ENCODE results near the gene MICAL3.

Gene MICAL3

DNA sequence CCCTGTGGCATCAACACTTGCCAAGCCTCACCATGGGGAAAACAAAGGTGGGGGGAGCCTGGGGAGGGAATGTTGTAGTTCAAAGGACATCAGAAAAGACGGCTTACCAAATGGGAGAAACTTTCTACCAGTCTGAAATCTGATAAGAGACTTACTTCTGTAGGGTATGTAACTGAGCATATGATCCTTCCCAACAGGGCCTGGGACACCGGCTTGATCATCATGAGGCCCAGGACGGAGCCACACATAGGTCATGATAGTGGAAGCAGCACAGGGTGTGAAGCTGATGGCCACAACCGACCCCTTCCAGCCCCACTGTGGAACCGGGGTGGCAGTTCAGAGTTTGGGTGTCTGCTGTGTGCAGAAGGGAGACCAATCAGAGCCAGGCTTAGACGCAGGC, 51.1 kb downstream of the MICAL3 start:
- DNase-seq (ENCODE audit: low spot score): no peak

- no peak for DNase-seq (ENCODE audit: low spot score)
These were observed 51.8 kb downstream of the MICAL3 start for GRCh38 chr22:17972385-17973191.

DNA sequence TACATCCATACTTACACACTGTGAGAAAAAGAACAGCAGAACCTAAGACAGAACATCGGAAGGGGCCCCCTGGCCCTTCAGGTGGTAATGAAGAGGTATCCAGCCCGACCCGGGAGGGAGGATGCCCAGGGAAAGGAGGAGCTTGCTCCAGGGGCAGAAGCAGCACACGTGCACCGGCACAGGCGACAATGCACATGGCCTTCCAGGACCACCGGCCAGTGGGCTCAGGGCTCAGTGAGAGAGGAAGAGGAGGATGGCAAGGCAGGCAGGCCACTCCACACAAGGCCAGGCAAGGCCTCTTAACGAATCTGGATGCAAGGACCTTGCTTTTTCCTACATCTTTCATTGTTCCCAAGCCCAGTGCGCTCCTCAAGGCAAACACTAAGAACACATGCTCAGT, 52.6 kb downstream of the MICAL3 start:
- DNase-seq (ENCODE audit: low spot score): no peak

- DNase-seq (ENCODE audit: low spot score): no peak
These were observed 54.1 kb downstream of the MICAL3 start for GRCh38 chr22:17970201-17970708.

DNA sequence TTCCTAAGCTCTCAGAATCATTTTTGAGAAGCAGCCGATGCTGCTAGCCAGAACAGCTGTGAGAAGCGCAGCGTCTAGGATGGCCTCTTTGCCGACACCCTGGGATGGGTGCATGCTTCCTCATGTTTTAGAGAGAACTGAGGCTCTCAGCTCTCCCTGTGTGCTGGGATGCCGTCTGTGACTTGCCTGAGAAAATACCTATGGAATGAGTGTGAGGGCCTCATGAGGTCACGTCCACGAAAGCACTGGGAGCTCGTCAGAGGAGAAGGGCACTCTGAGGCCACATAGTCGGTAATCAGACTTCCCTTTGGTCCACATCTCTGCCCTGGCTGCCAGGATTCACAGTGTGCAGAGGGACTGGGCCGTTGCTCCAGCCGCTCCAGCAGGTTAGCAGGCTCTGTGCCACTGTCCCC, 54.7 kb downstream of the MICAL3 start:
- no peak for DNase-seq (ENCODE audit: low spot score)

DNA sequence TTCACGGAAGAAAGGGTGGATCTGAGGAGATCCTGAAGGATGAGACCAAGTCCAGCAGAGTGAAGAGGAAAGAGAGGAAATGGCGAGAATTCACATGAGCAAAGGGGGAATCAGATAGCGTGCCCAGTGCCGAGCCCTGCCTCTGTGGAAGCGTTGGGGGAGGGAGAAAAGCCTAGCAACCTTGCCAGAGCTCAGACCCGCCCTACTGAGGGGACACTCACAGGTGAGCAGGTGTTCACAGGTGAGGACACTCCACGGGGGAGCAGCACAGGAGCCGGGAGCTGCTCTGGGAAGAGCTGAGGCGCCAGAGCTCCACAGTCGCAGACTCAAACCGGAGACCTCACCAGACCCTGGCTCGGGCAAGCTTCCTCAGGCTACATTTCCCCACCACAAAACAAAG, 56.2 kb downstream of the MICAL3 start:
- no peak for DNase-seq (ENCODE audit: low spot score)

- DNase-seq (ENCODE audit: low spot score): no peak
These were observed 58.0 kb downstream of the MICAL3 start for GRCh38 chr22:17966403-17966717.

DNA sequence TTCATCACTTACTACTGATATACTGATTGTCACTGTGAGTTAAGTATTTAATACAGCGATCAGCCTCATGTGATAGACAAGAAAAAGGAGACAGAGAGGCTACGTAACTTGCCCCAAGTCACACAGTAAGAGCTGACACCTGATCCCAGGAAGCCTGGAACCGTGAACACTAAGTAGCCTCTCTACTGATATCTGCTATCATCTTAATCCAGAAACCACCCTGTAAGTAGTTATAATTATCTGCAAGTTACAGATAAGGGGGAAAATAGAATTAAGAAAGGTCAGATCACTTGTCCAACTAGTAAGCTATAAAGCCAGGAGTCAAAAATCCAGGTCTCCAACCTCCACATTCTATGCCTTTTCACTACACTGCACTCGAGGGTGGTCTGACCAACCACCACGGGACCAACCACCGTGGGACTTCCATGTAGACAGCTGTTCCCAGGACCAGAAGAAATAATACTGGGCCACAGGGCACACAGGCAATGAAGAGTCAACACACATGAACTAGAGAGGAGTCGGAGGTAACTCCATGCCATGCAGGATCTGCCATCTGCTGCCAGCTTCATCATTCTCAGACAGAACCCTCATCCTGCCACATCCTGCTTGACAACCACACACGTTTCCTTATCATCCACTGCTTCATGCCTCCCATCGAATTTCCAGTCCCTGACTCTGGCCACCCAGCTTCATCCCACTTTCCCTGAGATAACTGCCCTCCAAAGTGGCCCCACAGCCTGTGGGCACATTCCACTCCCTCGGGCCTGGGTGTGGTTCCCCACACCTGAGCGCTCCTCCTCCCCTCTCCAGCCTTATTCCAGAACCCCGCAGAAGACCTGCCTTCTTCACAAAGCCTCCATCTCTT, 58.6 kb downstream of the MICAL3 start:
- no peak for DNase-seq (ENCODE audit: low spot score)

DNA sequence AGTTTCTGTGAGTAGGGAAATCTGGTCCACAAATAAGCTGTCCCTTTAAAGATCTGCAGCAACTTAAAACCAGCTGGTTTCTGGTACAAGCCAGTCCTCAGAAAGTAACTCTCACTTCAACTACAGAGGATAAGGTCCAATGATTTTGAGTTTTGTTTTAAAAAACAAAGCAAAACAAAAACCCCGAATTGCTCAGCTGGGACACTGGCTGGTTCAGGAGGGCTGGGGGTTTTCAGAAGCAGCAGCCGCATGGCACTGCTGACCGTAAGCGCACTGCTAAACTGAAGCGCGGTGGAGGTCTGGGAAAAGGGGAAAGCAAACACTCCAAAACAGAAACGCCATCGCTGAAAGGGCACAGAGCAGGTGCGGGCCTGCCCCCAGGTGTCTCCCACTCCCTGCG, 59.7 kb downstream of the MICAL3 start:
- DNase-seq (ENCODE audit: low spot score): no peak

GRCh38 chr22:17964156-17964555, 60.2 kb downstream of the MICAL3 start:
- no peak for DNase-seq (ENCODE audit: low spot score)

DNA sequence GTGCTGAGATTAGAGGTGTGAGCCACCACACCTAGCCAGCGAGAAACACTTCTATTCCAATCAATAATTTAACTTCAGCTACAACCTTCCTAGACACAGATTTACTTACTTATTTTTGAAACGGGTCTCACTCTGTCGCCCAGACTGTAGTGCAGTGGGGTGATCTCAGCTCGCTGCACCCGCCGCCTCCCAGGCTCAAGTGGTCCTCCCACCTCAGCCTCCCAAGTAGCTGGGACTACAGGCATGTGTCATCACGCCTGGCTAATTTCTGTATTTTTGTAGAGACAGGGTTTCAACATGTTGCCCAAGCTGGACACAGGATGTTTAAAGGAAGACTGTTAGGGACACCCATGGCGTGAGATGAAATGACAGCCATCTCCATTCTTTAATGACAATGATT, 61.3 kb downstream of the MICAL3 start:
- DNase-seq (ENCODE audit: low spot score): no peak

DNA sequence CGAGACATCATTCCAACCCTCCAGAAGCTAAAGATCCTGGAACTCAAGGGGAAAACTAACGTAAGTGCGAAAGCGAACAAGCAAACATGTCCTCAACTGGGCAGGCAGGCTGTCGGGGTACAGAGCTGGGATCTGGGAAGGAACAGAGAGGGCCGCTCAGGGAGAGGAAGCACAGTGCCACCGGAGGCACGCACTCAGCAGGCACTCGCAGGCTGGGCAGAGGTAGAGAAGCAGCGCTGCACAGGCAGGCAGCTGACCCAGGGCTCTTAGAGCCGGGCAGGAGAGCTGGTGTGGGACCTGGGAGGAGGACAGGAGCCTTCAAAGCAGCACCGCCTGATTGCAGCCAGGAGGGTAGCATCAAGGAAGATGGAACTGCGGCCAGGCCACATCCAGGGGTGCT, 62.2 kb downstream of the MICAL3 start:
- no peak for DNase-seq (ENCODE audit: low spot score)

GRCh38 chr22:17961446-17961729, 63.0 kb downstream of the MICAL3 start:
- DNase-seq (ENCODE audit: low spot score): no peak

- DNase-seq (ENCODE audit: low spot score): no peak
These were observed 63.5 kb downstream of the MICAL3 start for GRCh38 chr22:17960695-17961445.

DNA sequence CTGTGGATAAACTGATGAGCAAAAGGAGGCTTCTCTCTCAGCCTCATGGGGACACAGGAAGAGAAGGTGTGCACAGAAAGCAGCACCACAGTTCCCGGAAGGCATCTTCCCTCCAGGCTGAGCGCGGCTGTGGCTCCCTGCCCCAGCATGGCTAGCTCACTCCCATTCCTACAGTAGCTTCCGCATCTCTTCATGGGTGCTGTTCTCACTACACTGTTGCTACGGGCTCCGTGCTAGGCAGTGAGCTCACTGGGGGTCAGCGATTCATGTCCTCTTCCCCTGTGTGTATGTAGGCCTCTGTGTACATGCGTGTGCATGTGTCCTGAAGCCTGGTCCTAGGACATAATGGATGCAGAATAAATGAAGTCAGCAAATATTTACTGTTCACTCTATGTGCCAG, 64.3 kb downstream of the MICAL3 start:
- DNase-seq (ENCODE audit: low spot score): no peak

GRCh38 chr22:17958166-17958565, 66.2 kb downstream of the MICAL3 start:
- no peak for DNase-seq (ENCODE audit: low spot score)

GRCh38 chr22:17957693-17958092, 66.7 kb downstream of the MICAL3 start:
- DNase-seq (ENCODE audit: low spot score): no peak

DNA sequence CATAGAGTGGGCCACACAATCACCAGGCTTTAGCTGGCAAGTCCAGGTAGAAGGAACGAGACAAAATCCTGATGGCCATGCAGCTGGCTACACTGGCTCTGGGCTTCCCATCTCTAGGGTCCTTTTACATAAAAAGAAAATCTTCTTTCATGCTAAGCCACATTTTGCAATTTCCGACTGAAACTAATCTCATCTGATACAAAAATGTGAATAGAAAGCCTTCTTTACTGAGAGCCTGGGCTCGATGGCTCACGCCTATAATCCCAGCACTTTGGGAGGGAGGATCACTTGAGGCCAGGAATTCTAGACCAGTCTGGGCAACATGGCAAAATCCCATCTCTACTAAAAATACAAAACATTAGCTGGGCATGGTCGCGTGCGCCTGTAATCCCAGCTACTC, 67.2 kb downstream of the MICAL3 start:
- DNase-seq (ENCODE audit: low spot score): no peak

- DNase-seq (ENCODE audit: low spot score): no peak
These were observed 67.7 kb downstream of the MICAL3 start for GRCh38 chr22:17956630-17957029.

DNA sequence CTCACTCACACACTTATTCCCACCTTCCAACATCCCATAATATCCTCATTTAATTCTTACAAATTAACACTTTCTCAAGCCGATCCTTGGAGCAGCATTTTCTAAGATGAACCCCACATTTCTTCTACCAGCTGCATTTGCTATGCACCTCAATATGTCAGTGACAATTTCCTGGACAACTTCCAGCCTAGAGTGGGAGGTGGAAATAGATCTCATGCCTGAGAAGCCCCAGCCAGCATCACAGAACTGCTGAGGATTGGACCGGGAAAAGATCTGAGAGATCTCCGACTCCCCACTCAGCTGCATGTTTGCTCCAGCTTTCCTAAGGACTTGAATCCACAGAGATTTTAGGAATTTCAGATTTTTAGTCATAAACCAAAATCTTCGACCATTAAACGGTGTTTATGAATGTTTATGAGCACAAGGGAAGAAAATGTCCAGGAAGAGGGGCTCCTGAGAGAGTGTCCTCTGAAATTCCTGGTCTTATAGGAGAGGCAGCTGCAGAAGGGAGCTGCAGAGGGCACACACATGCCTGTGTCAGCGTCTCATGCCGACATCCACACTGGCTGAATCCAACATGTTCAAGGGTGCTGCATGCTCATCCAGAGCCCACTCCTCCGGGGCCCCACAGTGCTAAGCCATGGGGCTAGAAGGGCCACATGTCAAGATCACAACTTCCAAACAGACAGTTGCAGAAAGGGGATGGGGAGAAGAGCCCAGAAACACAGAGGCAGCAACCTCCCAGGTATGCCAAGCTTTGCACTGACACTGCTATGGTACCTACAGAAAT, 68.6 kb downstream of the MICAL3 start:
- DNase-seq (ENCODE audit: low spot score): peak; percentile 27

DNA sequence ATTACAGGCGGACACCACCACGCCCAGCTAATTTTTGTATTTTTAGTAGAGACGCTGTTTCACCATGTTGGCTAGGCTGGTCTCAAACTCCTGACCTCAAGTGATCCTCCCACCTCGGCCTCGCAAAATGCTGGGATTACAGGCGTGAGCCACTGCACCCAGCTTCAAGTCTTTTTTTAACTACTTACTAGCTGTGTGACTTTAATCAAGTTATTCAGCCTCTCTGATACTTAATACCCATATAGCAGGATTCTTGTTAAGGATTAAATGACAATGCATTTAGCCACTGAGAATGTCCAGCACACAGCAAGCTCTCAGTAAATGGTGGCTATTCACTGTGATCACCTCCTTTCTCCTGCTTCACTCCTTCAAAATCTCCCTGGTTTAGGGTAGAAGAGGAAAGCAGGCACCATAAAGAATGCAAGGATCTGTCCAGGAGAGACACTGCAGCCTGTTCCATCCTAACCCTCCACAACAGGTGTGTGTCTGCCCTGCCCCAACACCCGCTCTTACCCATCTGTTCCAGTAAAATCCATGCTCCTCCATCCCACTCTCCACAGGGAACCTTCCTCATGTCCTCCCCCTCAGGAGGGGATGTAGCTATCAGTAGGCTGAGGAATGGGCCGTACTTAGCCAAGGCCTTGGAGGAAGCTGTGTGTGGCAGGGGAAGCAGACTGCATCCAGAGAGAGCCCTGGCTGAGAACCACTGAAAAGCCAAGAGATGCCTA, 69.3 kb downstream of the MICAL3 start:
- no peak for DNase-seq (ENCODE audit: low spot score)

Data from putamen (tissue), 1 donor.